Ovary (tissue), 9 donors: ENCODE results near the gene GPER1. TPM values are rescaled to one million over a fixed set of nuclear protein-coding genes. Genes with fewer than 3 reads are reported as not detected.

Experiments
- DNase-seq, 5 donors: peaks; one replicate each; pipeline ENCODE4 v3.0.0-alpha.2; 2019 to 2020
- H3K27ac ChIP-seq, 2 donors: fragments of 200-600 bp; one replicate each; pipeline versions ENCODE4 v1.5.1 to v1.8.0; 2019 to 2022
- H3K27me3 ChIP-seq: fragments of 200-600 bp; one replicate; pipeline ENCODE4 v1.8.0; 2022
- H3K36me3 ChIP-seq: fragments of 200-600 bp; sonication (generic); one replicate; pipeline ENCODE4 v1.5.1; 2019
- H3K4me1 ChIP-seq: one replicate; pipeline ENCODE4 v1.8.1; 2013; ENCODE audit warnings: mild to moderate bottlenecking, moderate library complexity; ENCODE audit not compliant: insufficient read depth
- H3K4me3 ChIP-seq: fragments of 200-600 bp; sonication (generic); one replicate; pipeline ENCODE4 v1.5.1; 2017
- H3K9me3 ChIP-seq, 2 donors: fragments of 200-600 bp in 1 of 2; sonication (generic) in 1 of 2; one replicate each; pipeline versions ENCODE4 v1.5.1 to v1.8.1; 2013 to 2019; ENCODE audit warnings: mild to moderate bottlenecking in 1 of 2, moderate library complexity in 1 of 2
- CTCF ChIP-seq, 3 donors: fragments of 450-650 bp in 2 of 3; fragments of 200-600 bp in 1 of 3; IDR thresholded peaks; one replicate each; pipeline versions ENCODE4 v1.5.1 to v1.8.0; 2016 to 2022; ENCODE audit warnings: antibody characterized with exemption in 3 of 3, mild to moderate bottlenecking in 1 of 3
- EP300 ChIP-seq: sonication (generic); formaldehyde crosslinking; IDR thresholded peaks from one replicate; pipeline ENCODE4 v1.6.1; 2017; ENCODE audit warnings: antibody characterized with exemption
- POLR2A ChIP-seq: fragments of 450-650 bp; IDR thresholded peaks from one replicate; pipeline ENCODE4 v1.6.1; 2017; ENCODE audit warnings: antibody characterized with exemption, mild to moderate bottlenecking, moderate library complexity
- WGBS, 3 donors: extraction: QIAGEN DNeasy Blood & Tissue Kit in 1 of 3; methylation state at CpG; one replicate each; pipeline versions ENCODE4 v1.1.5 to v1.1.7; 2013 to 2017; 5-methylcytosine and 5-hydroxymethylcytosine counted together
- intact Hi-C, 4 donors: fragments of 100-400 bp; cut with DNase I; formaldehyde crosslinking; loops; one replicate each; pipeline versions ENCODE4 v1.11.0 to v1.15.1; 2022 to 2023
- polyA plus RNA-seq, 2 donors: library from polyadenylated mRNA; stranded (reverse); fragments of 200-250 nt in 1 of 2; fragments of 350-450 nt in 1 of 2; fragmentation: Illumina TruSeq in 1 of 2; extraction: RNeasy Lipid Tissue Mini Kit (QIAGEN cat#74804) in 1 of 2; gene quantifications; one replicate each; pipeline ENCODE4 v1.2.3, GENCODE V29; 2013 to 2014
- total RNA-seq, 7 donors: library from RNA; depleted of rRNA in 2 of 7; stranded (reverse); fragments of >200 nt in 2 of 7; fragmentation: NEBNext Ultra II Directional in 3 of 7; extraction: Animal tissue kit (Norgen Biotek cat#: 25700) in 3 of 7; gene quantifications; one replicate each; pipeline versions ENCODE4 v1.1.0 to v1.2.4, GENCODE V29; 2016 to 2023
- donor health status: DM: no; HTN: no; CAD: no; lungs with moderate emphysema.
- donor health status: DM: no; HTN: no; CAD: no.
- donor health status: Bipolar disorder and iron deficiency.
- donor health status: DM: yes; HTN: yes; CAD: no.
- donor health status: DM: no; HTN: no; CAD: no.
- donor health status: DM: yes; HTN: yes; CAD: no.

GPER1 gene
- total and polyA plus RNA-seq, 9 donors, result 0.48 to 7.5 (median 2.9) TPM

- intact Hi-C loops, result no loop called here
- TF ChIP-seq POLR2A (no peak), EP300 (no peak), CTCF (IDR thresholded peaks at IDR 0.05) (no peak)
- 88 to 89% (median 88%) methylated on average over 3 of the region's 3 CpGs for WGBS, 3 donors
- H3K27me3 ChIP-seq, result no peaks in the 10 kb centered on the region
- H3K4me1 ChIP-seq, result no peaks in the 10 kb centered on the region
- H3K4me3 ChIP-seq, result no peak overlapping the region
- no peak overlapping the region for H3K27ac ChIP-seq
- no peaks in the 10 kb centered on the region for H3K9me3 ChIP-seq
- H3K36me3 ChIP-seq, result no peaks in the 10 kb centered on the region
- no peak for DNase-seq
Observed at GRCh38 chr7:1111156-1111555, 23.2 kb downstream of the GPER1 start.

- 87 to 95% (median 88%) methylated on average over 9 of the region's 9 CpGs for WGBS, 3 donors
Observed at GRCh38 chr7:1112109-1112508, 24.2 kb downstream of the GPER1 start.

GRCh38 chr7:1112625-1113547 lies 25.0 kb downstream of the GPER1 start:
- no peaks in the 10 kb centered on the region for H3K36me3 ChIP-seq
- intact Hi-C loops, result no loop called here
- no peaks in the 10 kb centered on the region for H3K27me3 ChIP-seq
- WGBS, 3 donors, result 87 to 92% (median 91%) methylated on average over 43 of the region's 43 CpGs
- peak in 2 of 5 donors; percentile 14 to 23 for DNase-seq
- H3K27ac ChIP-seq, result no peak overlapping the region
- no peaks in the 10 kb centered on the region for H3K4me1 ChIP-seq
- no peak for TF ChIP-seq EP300
- no peak overlapping the region for H3K4me3 ChIP-seq
- no peaks in the 10 kb centered on the region for H3K9me3 ChIP-seq

More at GRCh38 chr7:1112109-1112508, 24.2 kb downstream of the GPER1 start:
- Histone ChIP-seq H3K27me3 (no peaks in the 10 kb centered on the region), H3K9me3 (no peaks in the 10 kb centered on the region), H3K4me3 (no peak overlapping the region), H3K36me3 (no peaks in the 10 kb centered on the region), H3K4me1 (no peaks in the 10 kb centered on the region), H3K27ac (no peak overlapping the region)
- no peak for TF ChIP-seq EP300
- TF ChIP-seq POLR2A, result no peak
- TF ChIP-seq CTCF (IDR thresholded peaks at IDR 0.05), result no peak
- intact Hi-C loops, result no loop called here
- DNase-seq, result peak in 2 of 5 donors; percentile 11 to 22

GRCh38 chr7:1113548-1113885 lies 25.6 kb downstream of the GPER1 start:
- Histone ChIP-seq H3K4me1 (no peaks in the 10 kb centered on the region), H3K27me3 (no peaks in the 10 kb centered on the region), H3K9me3 (no peaks in the 10 kb centered on the region), H3K36me3 (no peaks in the 10 kb centered on the region), H3K27ac (no peak overlapping the region), H3K4me3 (no peak overlapping the region)
- TF ChIP-seq CTCF (IDR thresholded peaks at IDR 0.05), result no peak
- DNase-seq, result peak in 2 of 5 donors; percentile 16 to 26
- intact Hi-C loops, result no loop called here
- WGBS, 3 donors, result 90 to 93% (median 91%) methylated on average over 18 of the region's 18 CpGs

- H3K36me3 ChIP-seq, result no peaks in the 10 kb centered on the region
- intact Hi-C loops, result no loop called here
- no peak for TF ChIP-seq CTCF (IDR thresholded peaks at IDR 0.05)
- no peak for TF ChIP-seq EP300
- no peak for TF ChIP-seq POLR2A
- H3K4me3 ChIP-seq, result no peak overlapping the region
- DNase-seq, result peak in 2 of 5 donors; percentile 4 to 25
- WGBS, 3 donors, result 89 to 92% (median 90%) methylated on average over 13 of the region's 13 CpGs
- no peaks in the 10 kb centered on the region for H3K4me1 ChIP-seq
- H3K9me3 ChIP-seq, result no peaks in the 10 kb centered on the region
- H3K27ac ChIP-seq, result no peak overlapping the region
- H3K27me3 ChIP-seq, result no peaks in the 10 kb centered on the region
Observed at GRCh38 chr7:1114088-1114487, 26.2 kb downstream of the GPER1 start.
